A673 (cell line): ENCODE data around the gene H6PD.

ENCODE experiments used
- CTCF ChIP-seq: fragments of 300-800, 200-600 bp; sonication (generic); conservative IDR thresholded peaks from 2 replicates; pipeline ENCODE4 v1.5.1; 2017; ENCODE audit warnings: low read depth, mild to moderate bottlenecking, antibody characterized with exemption, low read length, moderate library complexity, mixed read lengths
- EZH2 ChIP-seq: fragments of 200-600 bp; sonication (generic); IDR thresholded peaks from 2 replicates; pipeline ENCODE4 v1.6.1; 2017; ENCODE audit warnings: borderline replicate concordance, low read depth, mild to moderate bottlenecking, mixed read lengths, antibody characterized with exemption, low read length; ENCODE audit not compliant: poor library complexity, severe bottlenecking

GRCh38 chr1:9247894-9248293 is 13.3 kb downstream of the H6PD start:
- no peak for TF ChIP-seq CTCF
- no peak for TF ChIP-seq EZH2
